ENCODE measurements around the gene PTMS. TPM values are rescaled to one million over a fixed set of nuclear protein-coding genes. Genes with fewer than 3 reads are reported as not detected.

Gene PTMS
- total and polyA plus RNA-seq, 2 of the 13 experiments (the other 11 are each of a cell fraction or from before 2014, with no cell fraction given), result 40.5 to 82.4 TPM

DNA sequence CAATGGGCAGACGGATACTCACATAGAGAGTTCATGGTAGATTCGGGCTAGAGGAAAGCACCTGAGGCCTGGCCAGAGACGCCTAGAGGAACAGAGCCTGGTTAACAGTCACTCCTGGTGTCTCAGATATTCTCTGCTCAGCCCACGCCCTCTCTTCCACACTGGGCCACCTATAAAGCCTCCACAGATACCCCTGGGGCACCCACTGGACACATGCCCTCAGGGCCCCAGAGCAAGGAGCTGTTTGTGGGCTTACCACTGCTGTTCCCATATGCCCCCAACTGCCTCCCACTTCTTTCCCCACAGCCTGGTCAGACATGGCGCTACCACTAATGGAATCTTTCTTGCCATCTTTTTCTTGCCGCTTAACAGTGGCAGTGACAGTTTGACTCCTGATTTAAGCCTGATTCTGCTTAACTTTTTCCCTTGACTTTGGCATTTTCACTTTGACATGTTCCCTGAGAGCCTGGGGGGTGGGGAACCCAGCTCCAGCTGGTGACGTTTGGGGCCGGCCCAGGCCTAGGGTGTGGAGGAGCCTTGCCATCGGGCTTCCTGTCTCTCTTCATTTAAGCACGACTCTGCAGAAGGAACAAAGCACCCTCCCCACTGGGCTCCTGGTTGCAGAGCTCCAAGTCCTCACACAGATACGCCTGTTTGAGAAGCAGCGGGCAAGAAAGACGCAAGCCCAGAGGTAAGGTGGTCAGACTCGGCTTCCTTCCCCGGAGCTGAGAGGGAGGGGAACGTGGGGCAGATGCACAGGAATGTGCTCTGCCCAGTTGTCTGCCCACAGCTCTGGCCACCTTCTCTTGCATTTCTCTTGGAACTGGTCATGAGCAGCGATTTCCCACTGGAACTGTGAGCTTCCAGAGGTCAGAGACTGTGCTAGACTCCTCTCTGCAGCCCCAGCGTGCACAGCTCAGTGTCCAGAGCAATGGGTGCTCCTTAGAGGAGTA lies 23.1 kb downstream of the PTMS start, which contains the start of gene CD4:
Gene CD4 (plus strand): TSS at position 557 of the 953 bp plus-strand sequence. CDS start 10,611 bp downstream, outside the sequence.
- no peaks in the 10 kb centered on the region for H4K20me1 ChIP-seq (ENCODE audit: insufficient read depth, low read length)
- TF ChIP-seq IRF2 (CRISPR knock-in tag; IDR thresholded peaks at IDR 0.05), result no peak
- TF ChIP-seq ZNF768 (CRISPR knock-in tag; IDR thresholded peaks at IDR 0.05), result 0 out of 2 replicates have a peak, but pooled peaks have one; percentile 20
- TF ChIP-seq ZNF687 (CRISPR knock-in tag; IDR thresholded peaks at IDR 0.05), result peak; percentile 50
- peak; percentile 44; the same call in 1 of the 2 replicates for TF ChIP-seq ZFX (CRISPR knock-in tag; IDR thresholded peaks at IDR 0.05; ENCODE audit: low read depth)
- POLR2A ChIA-PET, result interaction anchor here (0.7 to 1.5 kb wide), 5 partner anchors 21 to 65 kb away, joined by 3 to 6 read pairs (median 3); partner anchors contain the start of genes COPS7A, MLF2 and PTMS
- H2AFZ ChIP-seq (ENCODE audit: low read length), result peak within 1 kb of the TSS; percentile 48
- ATAC-seq, result no peak
- FAIRE-seq, result no peak
- H3K4me2 ChIP-seq (ENCODE audit: low read depth, low read length), result peak within 1 kb of the TSS; percentile 71
- no peaks in the 10 kb centered on the region; a peak in 1 of 5 replicates for H3K27me3 ChIP-seq (ENCODE audit: control insufficient read depth in 1 of 2, insufficient read depth in 2 of 2, low read length in 2 of 2)
- intact Hi-C loops (cut with micrococcal nuclease; ENCODE audit: unreplicated experiment), result no loop called here
- peaks cover 42% of the 10 kb centered on the region for H3K4me1 ChIP-seq (ENCODE audit: insufficient read depth, low read length)
- 42% methylated on average over 17 of the region's 18 CpGs for WGBS (ENCODE audit: low lambda C conversion rate)
- peak within 1 kb of the TSS; percentile 53; the same call in 1 of the 2 replicates for H3K9ac ChIP-seq (ENCODE audit: insufficient read depth, low read depth, low read length)
- H3K9me3 ChIP-seq (ENCODE audit: low read length), result no peaks in the 10 kb centered on the region
- in situ Hi-C loops (cut with HindIII; ENCODE audit: extremely low pct_ligation_motif_present, low pct_unique_long_range_greater_than_20kb), result no loop called here
- no peaks in the 10 kb centered on the region for H3K36me3 ChIP-seq (replicated peaks in 1 of 2; ENCODE audit: control insufficient read depth in 1 of 2, insufficient read depth in 2 of 2, low read length in 2 of 2)
- BruUV-seq (replicated peaks), result no TSS peak
- CTCF ChIA-PET (ENCODE audit: low intra/inter-chr PET ratio, low total read pairs), result no interaction called here
- H3K27ac ChIP-seq (ENCODE audit: extremely low read length, insufficient read depth, low read length), result no peak within 1 kb of the TSS
- peak within 1 kb of the TSS; percentile 18 to 57 (median 26); a peak in 5 of 6 replicates for H3K4me3 ChIP-seq (replicated peaks in 1 of 3; ENCODE audit: insufficient read depth in 1 of 3, low read depth in 2 of 3, low read length in 3 of 3)
- no peaks in the 10 kb centered on the region for H3K79me2 ChIP-seq (ENCODE audit: insufficient read depth, low read length)
- no peak for DNase-seq (ENCODE audit: low spot score)

Data from HepG2 (cell line).